Stomach (tissue), 4 donors: Measurements from ENCODE around the gene NRP1.

ENCODE experiments used
- CTCF ChIP-seq, 7 experiments: fragments of 450-650 bp in 4 of 7; fragments of 200-600 bp in 3 of 7; sonication (generic) in 3 of 7; IDR thresholded peaks; one replicate each; pipeline ENCODE4 v1.5.1; 2016 to 2019; ENCODE audit warnings: antibody characterized with exemption in 7 of 7, control low read depth in 2 of 7, mild to moderate bottlenecking in 1 of 7
- POLR2A ChIP-seq, 4 donors: fragments of 450-650 bp; IDR thresholded peaks; one replicate each; pipeline ENCODE4 v1.6.1; 2016; ENCODE audit warnings: antibody characterized with exemption in 4 of 4, control low read depth in 2 of 4, mild to moderate bottlenecking in 1 of 4, moderate library complexity in 1 of 4

DNA sequence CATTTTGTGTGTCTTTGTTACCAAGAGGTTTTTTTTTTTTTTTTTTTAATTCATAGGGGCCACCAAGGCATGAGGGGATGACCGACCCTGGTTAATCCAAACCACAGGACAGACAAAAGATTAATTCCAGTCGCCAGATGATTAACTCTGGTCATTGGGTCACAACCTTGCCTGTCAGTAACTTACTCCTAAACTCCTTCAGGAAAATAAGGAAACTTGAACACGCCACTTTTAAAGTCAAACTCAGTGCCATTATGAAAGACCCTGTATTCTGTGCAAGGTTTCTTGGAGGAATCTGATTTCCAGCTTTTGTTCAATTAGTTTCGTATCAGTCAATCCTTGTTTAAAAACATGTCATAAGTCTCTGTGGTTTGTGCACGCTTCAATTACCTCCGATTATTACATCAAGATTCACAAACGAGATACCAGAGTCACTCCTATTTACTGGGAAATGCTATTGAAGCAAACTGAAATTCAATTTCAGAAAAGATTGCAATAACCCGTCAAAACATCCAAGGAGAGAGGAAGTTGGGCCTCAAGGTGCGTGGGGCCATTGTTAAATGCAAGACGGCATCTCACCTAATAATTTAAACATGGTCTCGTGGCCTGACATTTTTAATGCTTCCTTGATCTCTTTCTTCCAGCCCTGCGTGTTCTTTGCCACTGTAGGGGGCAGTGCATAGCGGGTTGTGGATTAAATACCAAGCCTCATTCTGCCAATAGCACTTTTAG lies 44.0 kb downstream of the NRP1 start:
- no peak for TF ChIP-seq CTCF (IDR thresholded peaks at IDR 0.05)
- TF ChIP-seq POLR2A (IDR thresholded peaks at IDR 0.05): no peak
